ENCODE measurements around the gene CFAP52.
"Not testable (repeated sequence)": the region's sequence is repeated elsewhere in the genome, so short reads cannot be mapped to it uniquely, and the experiment has no call there.

Gene CFAP52, protein sequence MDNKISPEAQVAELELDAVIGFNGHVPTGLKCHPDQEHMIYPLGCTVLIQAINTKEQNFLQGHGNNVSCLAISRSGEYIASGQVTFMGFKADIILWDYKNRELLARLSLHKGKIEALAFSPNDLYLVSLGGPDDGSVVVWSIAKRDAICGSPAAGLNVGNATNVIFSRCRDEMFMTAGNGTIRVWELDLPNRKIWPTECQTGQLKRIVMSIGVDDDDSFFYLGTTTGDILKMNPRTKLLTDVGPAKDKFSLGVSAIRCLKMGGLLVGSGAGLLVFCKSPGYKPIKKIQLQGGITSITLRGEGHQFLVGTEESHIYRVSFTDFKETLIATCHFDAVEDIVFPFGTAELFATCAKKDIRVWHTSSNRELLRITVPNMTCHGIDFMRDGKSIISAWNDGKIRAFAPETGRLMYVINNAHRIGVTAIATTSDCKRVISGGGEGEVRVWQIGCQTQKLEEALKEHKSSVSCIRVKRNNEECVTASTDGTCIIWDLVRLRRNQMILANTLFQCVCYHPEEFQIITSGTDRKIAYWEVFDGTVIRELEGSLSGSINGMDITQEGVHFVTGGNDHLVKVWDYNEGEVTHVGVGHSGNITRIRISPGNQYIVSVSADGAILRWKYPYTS

DNA sequence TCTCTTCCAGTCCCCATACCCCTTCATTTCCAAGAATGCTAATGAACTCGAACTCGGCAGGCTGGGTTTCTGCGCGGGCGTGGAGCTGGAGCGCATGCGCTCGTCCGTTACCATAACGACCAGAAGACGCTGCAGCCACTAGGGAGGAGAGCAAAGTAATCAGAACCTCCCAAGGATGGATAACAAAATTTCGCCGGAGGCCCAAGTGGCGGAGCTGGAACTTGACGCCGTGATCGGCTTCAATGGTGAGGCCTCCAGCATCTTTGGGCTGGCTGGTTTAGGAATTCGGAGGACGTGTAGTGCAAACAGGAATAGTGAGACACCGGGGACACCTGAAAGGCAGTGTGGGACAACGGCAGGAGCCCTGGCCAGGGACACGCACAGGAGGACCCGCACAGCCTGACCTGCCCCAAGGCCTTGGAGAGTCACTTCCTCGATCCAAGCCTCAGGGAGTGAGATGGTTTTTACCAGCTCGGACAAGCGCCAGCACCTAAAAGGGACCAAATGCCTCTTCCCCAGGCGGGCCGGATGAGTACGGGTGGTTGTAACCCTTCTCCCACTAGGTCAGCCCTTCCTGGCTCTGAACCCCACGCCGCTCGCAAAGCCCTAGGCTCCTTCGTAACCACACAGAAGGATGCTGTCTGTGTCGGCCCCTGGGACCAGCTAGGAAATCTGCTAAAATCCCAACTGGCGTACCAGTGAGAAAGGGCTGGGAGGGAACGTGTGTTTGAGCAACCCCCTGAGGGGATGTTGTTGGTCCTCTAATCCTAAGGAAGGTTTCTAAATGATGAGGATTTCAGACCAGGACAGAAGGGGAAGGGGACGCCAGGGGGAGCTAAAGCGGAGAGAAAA is at the start of gene CFAP52:
TSS of gene CFAP52 (plus strand) at position 122 of the 852 bp plus-strand sequence. CDS start at position 176, 54 bp downstream.
- peak; percentile 85 for DNase-seq

DNA sequence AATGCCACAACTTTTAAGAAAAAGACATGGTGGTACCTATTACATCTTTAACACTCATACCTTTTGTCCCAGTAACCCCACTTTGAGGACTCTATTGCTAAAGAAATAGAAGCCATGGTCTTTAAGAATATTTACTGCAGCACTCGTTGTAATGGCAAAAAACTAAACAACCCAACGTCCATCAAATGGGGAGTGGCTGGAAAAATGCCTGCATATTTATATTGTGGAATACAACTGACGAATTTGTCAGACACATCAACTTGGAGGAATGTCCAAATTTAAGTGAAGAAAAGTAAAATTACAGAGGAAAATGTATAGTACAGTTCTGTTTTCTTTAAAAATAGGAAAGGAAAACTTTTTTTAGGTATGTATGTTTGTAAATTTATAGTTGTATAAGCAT is 48.7 kb upstream of the CFAP52 start:
- DNase-seq: no peak

DNA sequence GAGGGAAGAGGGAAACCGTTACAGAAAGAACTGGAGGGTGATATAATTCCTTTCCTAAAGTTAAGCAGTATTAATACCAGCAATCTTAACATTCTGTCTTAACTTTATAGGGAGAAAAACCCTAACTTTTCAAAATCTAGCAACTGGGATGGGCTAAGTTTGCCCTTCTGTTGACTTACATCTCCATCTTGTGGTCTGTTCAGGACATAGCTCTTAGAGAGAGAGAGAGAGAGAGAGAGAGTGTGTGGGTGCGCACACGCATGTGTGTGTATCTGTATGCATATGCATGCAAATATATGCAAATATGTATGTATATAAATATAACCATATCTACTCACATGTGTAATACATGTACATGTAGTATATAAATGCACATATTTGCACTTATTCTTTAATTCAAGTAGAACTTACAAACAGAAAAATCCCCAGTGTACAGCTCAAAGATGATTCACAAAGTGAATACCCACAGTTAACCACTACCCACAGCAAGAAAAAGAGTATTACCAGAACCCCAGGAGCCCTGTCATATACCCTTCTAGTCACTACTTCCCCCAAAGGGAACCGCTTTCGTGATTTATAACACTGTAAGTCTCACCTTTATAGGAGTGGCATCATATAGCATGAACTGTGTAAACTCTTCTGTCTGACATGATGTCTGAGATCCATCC is 47.3 kb upstream of the CFAP52 start:
- DNase-seq: no peak

DNA sequence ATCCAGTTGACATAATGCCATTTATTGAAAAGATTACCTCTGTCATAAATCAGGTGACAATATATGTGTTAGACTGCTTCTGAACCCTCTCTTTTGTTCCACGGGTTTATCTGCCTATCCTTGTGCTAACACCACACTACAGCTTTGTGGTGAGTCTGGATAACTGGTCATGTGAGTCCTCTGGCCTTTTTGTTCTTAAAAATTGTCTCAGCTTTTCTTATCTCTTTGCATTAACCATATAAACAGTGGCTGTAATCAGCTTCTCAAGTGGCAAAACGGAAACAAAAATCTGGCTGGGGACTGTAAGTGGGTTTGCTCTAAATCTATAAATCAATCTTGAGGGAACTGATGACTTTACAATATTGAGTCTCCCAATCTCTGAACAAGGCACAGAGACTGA is 45.4 kb upstream of the CFAP52 start:
- DNase-seq: no peak

DNA sequence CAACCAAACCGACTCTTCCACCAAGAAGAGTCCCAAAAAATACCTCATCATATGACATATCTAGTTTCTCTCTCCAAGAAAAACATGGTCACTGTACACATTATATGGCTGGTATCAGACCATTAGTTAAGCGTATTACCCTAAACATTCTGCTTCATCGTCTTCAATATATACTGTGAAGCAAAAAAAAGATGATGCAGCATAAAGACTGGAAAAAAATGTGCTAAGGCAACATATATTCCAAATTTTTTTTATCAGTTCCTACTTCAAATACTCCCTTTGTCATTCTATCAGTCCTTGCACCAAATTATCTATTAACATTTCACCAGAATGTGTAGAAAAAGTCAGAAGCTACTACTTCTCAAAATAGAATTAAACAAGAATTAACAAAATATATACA is 43.7 kb upstream of the CFAP52 start:
- DNase-seq: no peak

DNA sequence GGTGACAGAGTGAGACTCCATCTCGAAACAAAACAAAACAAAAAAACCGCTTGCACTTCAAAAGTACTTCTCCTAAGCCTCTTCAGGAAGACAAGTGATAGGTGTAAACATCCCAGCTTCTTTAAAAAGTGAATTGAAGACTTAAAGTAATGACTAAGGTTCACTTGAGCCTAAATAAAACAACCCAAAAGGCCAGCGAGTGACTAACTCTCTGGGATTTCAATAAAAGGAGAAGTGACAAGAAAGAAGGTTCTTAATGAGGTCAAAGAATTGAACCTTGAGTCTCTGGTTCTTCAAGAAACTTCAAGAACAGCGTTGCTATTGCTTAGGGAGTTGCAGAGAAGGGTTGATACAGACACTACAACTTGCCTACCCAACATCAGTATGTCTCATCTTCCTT is 43.0 kb upstream of the CFAP52 start:
- DNase-seq: no peak

DNA sequence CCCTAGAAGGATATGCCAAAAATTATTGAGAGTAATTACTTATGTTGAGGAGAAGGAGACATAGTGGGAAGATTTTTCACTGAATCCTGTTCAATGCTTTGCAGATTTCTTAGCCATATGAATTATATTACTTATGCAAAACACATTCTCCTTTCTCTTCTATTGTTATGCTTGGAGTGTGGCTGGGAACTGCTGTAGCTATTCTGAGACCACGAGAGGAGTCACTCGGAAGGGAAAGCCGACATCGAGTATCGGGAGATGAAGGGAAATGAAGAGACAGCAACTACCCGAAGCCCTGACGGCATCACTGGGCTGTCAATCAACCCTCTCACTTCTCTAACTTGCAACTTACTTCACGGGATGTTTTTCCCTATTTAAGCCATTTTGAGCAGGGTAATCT is 40.4 kb upstream of the CFAP52 start:
- DNase-seq: no peak

DNA sequence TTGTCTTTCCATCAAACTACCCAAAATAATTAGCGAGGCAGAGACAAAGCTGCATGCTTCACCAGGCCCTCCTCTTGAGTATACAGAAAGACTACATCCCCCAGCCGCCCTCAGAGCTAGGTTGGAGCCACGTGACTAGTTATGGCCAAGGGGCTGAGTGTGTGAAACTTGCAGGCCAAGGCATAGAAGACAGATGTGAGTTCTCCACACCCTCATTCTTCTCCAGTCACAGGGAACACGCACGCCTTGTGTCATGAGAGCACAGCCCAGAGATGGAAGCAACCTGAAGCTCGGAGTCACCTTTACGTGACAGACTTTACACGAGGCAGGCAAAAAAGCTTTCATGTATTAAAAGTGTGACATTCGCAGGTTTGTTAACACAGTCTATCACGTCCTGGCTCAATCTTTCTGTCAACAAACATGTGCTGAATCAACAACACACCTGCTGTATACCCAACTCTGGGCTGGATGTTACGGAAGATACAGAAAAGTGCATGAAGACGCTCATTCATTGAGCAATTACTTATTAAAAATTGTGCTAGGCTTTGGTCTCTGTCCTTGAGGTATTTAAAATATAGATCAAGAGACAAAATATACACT is 39.2 kb upstream of the CFAP52 start:
- DNase-seq: no peak

DNA sequence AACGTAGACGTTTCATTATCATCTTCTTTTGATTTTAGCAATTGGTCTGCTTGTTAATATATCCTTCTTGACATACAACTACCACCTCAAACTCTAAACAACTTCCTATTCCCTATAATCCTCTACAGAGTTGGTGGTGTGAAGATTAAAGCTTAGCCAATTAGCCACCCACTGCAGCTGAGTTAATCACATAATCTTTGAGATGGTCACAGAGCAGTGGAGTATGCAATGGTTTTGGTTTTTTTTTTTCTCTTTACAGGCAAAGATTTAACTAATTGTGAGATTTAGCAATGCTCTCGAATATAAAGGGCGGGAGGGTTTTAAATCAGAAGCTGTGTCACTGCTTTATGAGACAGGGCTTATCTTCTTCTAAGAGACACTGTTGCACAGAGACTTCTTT is 37.8 kb upstream of the CFAP52 start:
- DNase-seq: no peak

DNA sequence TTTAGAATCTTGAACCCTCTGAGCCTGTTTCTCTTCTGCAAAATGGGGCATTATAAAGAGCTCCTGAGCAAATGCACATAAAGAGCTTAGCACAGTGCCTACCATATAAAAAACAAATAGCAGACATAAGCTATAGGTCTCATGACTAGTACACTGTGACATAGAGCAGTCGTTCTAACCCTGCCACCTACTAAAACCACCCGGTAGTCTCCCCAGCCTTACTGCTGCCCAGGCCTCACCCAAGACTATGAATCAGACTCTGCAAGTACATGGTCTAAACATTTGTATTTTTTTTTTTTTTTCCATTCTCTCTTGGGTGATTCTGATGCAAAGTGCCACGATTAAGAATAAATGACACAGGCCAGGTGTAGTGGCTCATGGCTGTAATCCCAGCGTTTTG is 34.7 kb upstream of the CFAP52 start:
- no peak for DNase-seq

DNA sequence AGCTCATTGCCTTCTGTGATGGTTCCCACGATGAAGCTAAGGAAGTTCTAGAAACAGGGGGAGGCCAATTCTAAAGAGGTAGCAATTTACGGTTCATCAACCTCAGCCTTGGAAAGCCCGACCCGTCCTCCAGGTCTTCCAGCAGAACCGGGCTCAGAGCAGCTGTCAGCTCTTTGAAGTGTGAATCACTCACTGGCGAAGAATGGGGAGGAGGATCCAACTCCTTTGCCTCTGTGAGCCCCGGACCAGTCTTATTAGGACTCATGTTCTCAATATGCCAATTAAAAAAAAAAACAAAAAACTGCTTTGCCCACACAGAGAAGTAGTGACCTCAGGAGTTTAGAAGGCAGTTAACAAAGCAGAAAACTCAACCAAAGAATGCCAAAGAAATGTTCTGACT is 32.2 kb upstream of the CFAP52 start:
- no peak for DNase-seq

DNA sequence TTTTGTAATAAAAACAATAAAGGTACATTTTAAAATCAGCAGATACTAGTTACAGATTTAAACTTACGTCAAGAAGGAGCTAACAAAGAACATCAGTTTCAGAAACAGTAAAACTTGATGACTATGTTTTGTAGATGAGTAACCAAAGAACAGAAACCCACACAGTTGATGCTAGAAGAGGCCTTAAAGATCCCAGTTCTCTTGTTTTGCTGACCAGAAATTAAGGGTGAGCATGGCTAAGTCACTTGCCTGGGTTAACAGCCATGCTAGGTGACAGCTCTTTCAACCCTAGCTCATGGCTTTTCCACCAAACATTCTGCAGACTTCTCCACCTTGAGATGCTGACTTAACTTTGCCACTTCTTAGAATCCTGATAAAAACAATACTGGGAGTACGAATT is 27.2 kb upstream of the CFAP52 start:
- no peak for DNase-seq

DNA sequence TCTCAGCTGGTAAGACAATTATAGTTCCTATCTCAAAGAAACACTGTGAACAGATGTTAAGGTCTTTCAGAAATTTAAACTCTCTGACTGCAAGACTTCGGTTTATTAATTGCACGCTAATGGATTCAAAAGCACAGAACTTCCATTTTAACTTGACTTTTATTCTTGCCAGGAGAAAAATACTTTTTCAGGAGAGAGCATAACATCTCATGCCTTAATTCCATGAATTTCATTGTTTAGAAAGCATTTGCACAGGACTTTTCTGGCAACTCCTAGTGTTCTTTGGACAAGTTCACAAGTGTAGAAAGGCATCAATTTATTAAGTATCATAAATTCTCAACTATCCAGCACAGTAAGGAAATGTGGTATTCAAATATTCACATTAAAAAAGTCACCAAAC is 23.3 kb upstream of the CFAP52 start:
- no peak for DNase-seq

DNA sequence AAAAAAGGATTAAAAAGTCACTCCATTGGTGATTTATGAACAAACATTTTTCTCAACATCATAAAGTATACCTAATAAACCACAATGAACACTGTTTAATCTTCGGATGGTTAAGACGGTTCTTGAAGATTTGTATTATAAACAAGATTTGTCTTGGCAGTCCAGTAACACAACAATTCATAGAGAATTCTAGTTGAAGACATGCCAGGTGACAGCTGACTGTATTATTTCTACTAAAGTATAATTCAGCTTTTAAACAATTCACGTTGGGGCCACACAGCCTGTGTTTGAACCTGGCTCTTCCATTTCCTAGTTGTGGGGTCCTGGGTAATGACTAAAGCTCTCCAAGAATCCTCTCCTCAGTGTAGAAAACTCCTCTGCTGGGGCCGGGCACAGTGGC is 22.8 kb upstream of the CFAP52 start:
- DNase-seq: no peak

DNA sequence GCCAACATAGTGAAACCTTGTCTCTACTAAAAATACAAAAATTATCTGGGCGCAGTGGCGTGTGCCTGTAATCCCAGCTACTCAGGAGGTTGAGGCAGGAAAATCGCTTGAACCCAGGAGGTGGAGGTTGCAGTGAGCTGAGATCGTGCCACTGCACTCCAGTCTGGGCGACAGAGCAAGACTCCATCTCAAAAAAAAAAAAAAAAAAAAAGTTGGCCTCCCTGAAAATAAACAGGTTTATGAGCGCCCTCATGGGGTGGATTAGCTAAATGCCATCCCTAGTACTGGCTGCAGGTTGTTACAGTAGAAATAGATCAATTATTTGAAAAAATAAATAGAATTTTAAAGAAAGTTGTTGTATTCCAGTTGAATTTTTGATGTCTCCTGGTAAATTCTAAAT is 21.7 kb upstream of the CFAP52 start:
- not testable (repeated sequence) for DNase-seq

DNA sequence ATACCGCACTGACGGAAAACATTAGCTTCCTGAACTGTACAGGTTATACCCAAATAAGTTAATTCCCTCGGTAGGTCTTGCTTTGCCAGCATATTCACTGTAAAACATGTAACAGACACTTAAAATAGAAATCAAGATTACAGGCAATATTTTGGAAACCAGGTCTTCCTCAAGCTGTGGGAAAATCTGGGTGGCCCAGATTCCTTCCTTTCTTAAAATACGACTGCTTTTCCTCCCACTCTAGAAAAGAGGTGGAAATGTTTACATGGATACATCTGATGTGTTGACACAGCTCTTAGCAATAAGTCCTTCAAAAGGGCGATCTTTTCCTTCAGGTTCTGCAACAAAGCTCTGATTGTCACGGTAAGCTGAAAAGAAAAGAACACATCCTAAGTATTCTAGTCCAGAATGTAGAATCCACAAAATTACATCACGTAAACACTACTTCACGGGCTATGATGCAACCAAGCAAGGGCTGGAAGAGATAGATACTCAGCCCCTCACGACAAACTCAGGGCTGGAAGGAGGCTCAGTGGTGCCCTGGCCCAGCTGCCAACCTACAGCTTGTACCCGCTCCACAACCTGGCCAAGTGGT is 19.2 kb upstream of the CFAP52 start:
- no peak for DNase-seq

DNA sequence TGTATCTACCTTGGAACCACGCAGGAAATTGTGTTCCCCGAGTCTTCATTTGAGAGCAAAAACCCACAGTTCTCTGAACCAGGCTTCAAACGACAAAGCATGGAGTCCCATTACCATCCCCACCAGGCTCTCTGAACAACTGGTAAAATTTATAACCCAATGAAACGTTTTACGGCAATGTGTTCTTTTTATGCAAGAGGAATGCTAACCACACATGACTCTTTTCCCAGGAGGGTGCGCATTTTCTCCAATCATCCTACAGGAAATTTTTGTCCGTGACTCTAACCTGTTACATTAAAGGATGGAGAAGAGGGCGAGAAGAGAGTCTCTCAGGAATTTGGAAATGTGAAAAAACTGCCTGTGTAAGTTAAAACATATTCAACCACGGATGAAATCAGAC is 18.6 kb upstream of the CFAP52 start:
- DNase-seq: no peak

DNA sequence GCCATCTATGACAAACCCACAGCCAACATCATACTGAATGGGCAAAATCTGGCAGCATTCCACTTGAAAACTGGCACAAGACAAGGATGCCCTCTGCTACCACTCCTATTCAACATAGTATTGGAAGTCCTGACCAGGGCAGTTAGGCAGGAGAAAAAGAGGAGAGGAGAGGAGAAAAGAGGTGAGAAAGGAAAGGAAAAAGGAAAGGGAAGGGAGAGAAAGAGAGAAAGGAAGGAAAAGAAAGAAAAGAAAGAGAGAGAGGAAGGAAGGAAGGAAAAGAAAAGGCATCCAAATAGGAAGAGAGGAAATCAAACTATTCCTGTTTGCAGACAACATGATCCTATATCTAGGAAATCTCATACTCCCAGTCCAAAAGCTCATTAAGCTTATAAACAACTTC is 12.3 kb upstream of the CFAP52 start:
- DNase-seq: no peak

DNA sequence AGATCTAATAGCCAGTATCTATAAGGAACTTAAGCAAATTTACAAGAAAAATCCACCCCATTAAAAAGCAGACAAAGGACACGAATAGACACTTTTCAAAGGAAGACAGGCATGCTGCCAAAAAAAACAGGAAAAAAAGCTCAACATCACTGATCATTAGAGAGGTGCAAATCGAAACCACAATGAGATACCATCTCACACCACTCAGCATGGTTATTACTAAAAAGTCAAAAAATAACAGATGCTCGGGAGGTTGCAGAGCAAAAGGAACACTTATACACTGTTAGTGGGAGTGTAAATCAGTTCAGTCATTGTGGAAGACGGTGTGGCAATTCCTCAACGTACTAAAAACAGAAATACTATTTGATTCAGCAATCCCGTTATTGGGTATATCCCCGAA is 10.4 kb upstream of the CFAP52 start:
- DNase-seq: no peak

DNA sequence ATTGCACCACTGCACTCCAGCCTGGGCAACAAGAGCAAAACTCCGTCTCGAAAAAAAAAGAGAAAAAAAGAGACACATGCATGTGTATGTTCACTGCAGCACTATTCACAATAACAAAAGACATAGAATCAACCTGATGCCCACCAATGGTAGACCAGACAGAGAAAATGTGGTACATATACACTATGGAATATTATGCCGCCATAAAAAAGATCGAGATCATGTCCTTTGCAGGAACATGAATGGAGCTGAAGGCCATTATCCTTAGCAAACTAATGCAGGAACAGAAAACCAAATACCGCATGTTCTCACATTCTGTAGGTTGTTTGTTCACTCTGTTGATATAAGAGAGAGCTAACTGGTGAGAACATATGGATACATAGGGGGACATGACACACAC is 9.7 kb upstream of the CFAP52 start:
- DNase-seq: not testable (repeated sequence)

DNA sequence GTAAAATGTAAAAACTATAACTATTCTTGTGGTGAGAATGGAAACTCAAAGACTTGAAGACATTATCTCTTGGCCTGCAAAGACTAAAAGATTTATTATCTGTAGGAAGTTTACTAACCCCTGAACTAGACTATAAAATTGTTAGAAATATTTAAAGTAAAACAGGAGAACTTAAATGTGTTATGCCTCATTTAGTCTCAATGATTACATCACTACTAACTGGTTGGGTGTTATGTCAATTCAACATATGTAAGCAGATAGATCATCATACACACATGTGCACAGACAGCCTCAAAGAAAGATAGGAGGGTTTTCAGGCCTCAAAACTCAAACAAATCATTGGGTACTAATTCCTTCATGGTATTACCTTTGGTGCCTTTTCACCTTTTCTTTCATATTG is 8.4 kb upstream of the CFAP52 start:
- no peak for DNase-seq

DNA sequence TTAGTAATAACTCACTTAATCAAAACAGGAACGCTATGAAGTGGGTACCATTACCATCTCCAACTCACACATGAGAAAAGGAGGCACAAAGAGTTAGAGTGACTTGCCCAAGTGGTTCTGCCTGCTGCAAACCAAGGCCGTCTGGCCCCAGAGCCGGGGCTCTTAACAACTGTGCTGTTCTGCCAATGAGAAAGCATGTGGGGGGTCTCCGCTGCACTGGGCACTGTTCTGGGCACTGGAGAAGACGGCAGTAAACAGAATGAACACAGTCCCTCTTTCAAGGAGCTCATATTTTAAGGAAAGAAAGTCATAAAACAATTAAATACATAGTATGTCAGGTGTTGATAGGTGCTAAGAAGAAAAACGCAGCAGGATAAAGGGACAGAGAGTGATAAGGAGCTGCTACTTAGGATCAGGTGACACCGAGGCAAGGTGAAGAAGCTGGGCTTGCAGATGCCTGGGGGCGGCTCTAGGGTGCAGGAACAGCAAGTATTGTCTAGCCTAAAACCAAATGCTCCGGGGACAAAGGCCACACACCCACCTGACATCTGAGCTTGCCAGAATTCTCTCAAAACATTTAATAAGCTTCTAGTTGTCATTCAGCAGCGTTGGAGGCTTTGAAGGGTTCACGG is 7.4 kb upstream of the CFAP52 start:
- no peak for DNase-seq
